ENCODE measurements around the gene MAML1.

- no peak for TF ChIP-seq POLR2AphosphoS5 (IDR thresholded peaks at IDR 0.05)
- TF ChIP-seq CTCF (IDR thresholded peaks at IDR 0.05): no peak
- no peak for TF ChIP-seq POLR2A (IDR thresholded peaks at IDR 0.05)
Observed at GRCh38 chr5:179716286-179716685, 16.3 kb upstream of the MAML1 start.
